GM06990 (cell line): ENCODE data around the gene HPCAL1.

Source experiments
- DNase-seq: peaks from one replicate; pipeline ENCODE4 v3.0.0-alpha.2; 2011; ENCODE audit not compliant: insufficient read length; ENCODE audit errors: extremely low read depth
- H3K27me3 ChIP-seq: replicated peaks from 2 replicates; pipeline ENCODE4 v1.6.0; 2011; ENCODE audit warnings: low read length; ENCODE audit not compliant: control insufficient read depth, insufficient read depth
- H3K36me3 ChIP-seq: 2 replicates; pipeline ENCODE4 v1.5.1; 2011; ENCODE audit warnings: low read length; ENCODE audit not compliant: control insufficient read depth, insufficient read depth
- H3K4me3 ChIP-seq: replicated peaks from 2 replicates; pipeline ENCODE4 v1.5.1; 2011; ENCODE audit warnings: low read depth, mild to moderate bottlenecking, control low read depth, low read length
- CTCF ChIP-seq: IDR thresholded peaks from 2 replicates; pipeline ENCODE4 v1.5.1; 2011; ENCODE audit warnings: low read length, control low read depth, mild to moderate bottlenecking, inconsistent platforms; ENCODE audit not compliant: insufficient read depth, poor library complexity, severe bottlenecking

HPCAL1 gene

GRCh38 chr2:10347562-10347948 lies 44.9 kb downstream of the HPCAL1 start:
- Histone ChIP-seq H3K27me3 (no peaks in the 10 kb centered on the region), H3K4me3 (no peak overlapping the region), H3K36me3 (no peaks in the 10 kb centered on the region)
- DNase-seq: no peak
- no peak for TF ChIP-seq CTCF

GRCh38 chr2:10348891-10349290 lies 46.2 kb downstream of the HPCAL1 start:
- TF ChIP-seq CTCF: no peak
- no peak overlapping the region for H3K4me3 ChIP-seq
- H3K36me3 ChIP-seq: no peaks in the 10 kb centered on the region
- DNase-seq: no peak
- no peaks in the 10 kb centered on the region for H3K27me3 ChIP-seq

GRCh38 chr2:10350761-10351160 lies 48.1 kb downstream of the HPCAL1 start:
- DNase-seq: no peak
- H3K4me3 ChIP-seq: no peak overlapping the region
- no peak for TF ChIP-seq CTCF
- H3K27me3 ChIP-seq: no peaks in the 10 kb centered on the region
- H3K36me3 ChIP-seq: no peaks in the 10 kb centered on the region

- Histone ChIP-seq H3K4me3 (no peak overlapping the region), H3K36me3 (no peaks in the 10 kb centered on the region), H3K27me3 (no peaks in the 10 kb centered on the region)
- no peak for DNase-seq
- TF ChIP-seq CTCF: no peak
These were observed 49.7 kb downstream of the HPCAL1 start for GRCh38 chr2:10352361-10352760.

GRCh38 chr2:10352972-10353371 lies 50.3 kb downstream of the HPCAL1 start:
- no peak for DNase-seq
- H3K4me3 ChIP-seq: no peak overlapping the region
- no peaks in the 10 kb centered on the region for H3K36me3 ChIP-seq
- no peaks in the 10 kb centered on the region for H3K27me3 ChIP-seq
- TF ChIP-seq CTCF: no peak

GRCh38 chr2:10353931-10354330 lies 51.2 kb downstream of the HPCAL1 start:
- Histone ChIP-seq H3K36me3 (no peaks in the 10 kb centered on the region), H3K4me3 (no peak overlapping the region), H3K27me3 (no peaks in the 10 kb centered on the region)
- no peak for DNase-seq
- no peak for TF ChIP-seq CTCF
